Gastroesophageal sphincter (tissue), 3 donors: ENCODE data around the gene B4GALT1.

Experiments
- CTCF ChIP-seq, 4 experiments: fragments of 200-600 bp in 2 of 4; fragments of 450-650 bp in 2 of 4; sonication (generic) in 1 of 4; IDR thresholded peaks; one replicate each; pipeline ENCODE4 v1.5.1; 2017 to 2019; ENCODE audit warnings: antibody characterized with exemption in 4 of 4, mild to moderate bottlenecking in 2 of 4, moderate library complexity in 2 of 4
- POLR2A ChIP-seq, 2 donors: fragments of 450-650 bp; IDR thresholded peaks; one replicate each; pipeline ENCODE4 v1.6.1; 2017; ENCODE audit warnings: antibody characterized with exemption in 2 of 2, mild to moderate bottlenecking in 2 of 2, moderate library complexity in 1 of 2
- POLR2AphosphoS5 ChIP-seq: sonication (generic); formaldehyde crosslinking; IDR thresholded peaks from one replicate; pipeline ENCODE4 v1.6.1; 2017; ENCODE audit warnings: antibody characterized with exemption

- TF ChIP-seq CTCF (IDR thresholded peaks at IDR 0.05) (no peak), POLR2A (IDR thresholded peaks at IDR 0.05) (no peak), POLR2AphosphoS5 (no peak)
These were observed 98.1 kb downstream of the B4GALT1 start for GRCh38 chr9:33068991-33069390.
